Measurements from ENCODE around the gene STK33.

GRCh38 chr11:8488395-8488794, 105.6 kb downstream of the STK33 start:
- TF ChIP-seq CTCF (IDR thresholded peaks at IDR 0.05) (no peak), POLR2A (IDR thresholded peaks at IDR 0.05) (no peak)

Measured in prostate gland (tissue), 2 donors.